AG04449 (cell line): ENCODE measurements around the gene STARD3.

Source experiments
- CTCF ChIA-PET: fragments of 350-600 bp; formaldehyde crosslinking; extraction: SDS; loops from one replicate; lab custom pipeline; 2021; ENCODE audit warnings: antibody characterized with exemption; lab: Yijun Ruan, JAX
- POLR2A ChIA-PET: fragments of 400-600, 350-600 bp; formaldehyde crosslinking; extraction: SDS; loops from one replicate; lab custom pipeline; 2020; ENCODE audit warnings: antibody characterized with exemption, inconsistent platforms; lab: Yijun Ruan, JAX
- DNase-seq: peaks from one replicate; pipeline ENCODE4 v3.0.0-alpha.2; 2010; ENCODE audit warnings: low read depth, low spot score
- H3K4me3 ChIP-seq: 2 replicates; pipeline ENCODE4 v1.5.1; 2011; ENCODE audit warnings: low read depth, mild to moderate bottlenecking, control low read depth, low read length
- TF ChIP-seq, protein P1 (sequence below): IDR thresholded peaks from one replicate; pipeline ENCODE4 v1.5.1; 2011; ENCODE audit warnings: mild to moderate bottlenecking, moderate library complexity, low read length, control low read depth, inconsistent platforms; ENCODE audit not compliant: insufficient read depth; ENCODE audit errors: missing control alignments

Gene STARD3

DNA sequence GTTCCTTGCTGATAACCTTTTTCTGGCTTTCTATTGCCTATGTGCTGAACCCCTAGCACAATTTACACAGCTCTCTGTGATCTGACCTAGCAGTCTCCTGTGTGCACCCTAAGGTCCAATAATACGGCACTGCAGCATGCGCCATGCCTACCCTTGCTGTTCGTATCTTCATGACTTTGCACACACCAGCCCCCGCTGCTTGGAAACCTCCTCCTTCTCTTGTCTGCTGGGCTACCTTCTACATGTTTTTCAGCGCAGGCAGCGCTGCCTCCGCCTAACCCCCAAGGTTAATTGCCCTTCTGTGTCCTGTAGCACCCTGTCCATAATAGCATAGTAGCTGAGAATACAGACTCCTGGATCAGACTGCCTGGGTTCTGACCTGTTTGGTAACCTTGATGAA is 1.4 kb downstream of the STARD3 start:
- ChIA-PET CTCF (interaction anchor here (0.9 to 28.8 kb wide), 11 partner anchors 9 to 92 kb away, joined by 3 to 822 read pairs (median 3); partner anchors contain the start of genes MIEN1 and PPP1R1B), POLR2A (no interaction called here)
- H3K4me3 ChIP-seq: peak overlapping the region; percentile 93
- DNase-seq: no peak
- TF ChIP-seq, protein P1, sequence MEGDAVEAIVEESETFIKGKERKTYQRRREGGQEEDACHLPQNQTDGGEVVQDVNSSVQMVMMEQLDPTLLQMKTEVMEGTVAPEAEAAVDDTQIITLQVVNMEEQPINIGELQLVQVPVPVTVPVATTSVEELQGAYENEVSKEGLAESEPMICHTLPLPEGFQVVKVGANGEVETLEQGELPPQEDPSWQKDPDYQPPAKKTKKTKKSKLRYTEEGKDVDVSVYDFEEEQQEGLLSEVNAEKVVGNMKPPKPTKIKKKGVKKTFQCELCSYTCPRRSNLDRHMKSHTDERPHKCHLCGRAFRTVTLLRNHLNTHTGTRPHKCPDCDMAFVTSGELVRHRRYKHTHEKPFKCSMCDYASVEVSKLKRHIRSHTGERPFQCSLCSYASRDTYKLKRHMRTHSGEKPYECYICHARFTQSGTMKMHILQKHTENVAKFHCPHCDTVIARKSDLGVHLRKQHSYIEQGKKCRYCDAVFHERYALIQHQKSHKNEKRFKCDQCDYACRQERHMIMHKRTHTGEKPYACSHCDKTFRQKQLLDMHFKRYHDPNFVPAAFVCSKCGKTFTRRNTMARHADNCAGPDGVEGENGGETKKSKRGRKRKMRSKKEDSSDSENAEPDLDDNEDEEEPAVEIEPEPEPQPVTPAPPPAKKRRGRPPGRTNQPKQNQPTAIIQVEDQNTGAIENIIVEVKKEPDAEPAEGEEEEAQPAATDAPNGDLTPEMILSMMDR: no peak

DNA sequence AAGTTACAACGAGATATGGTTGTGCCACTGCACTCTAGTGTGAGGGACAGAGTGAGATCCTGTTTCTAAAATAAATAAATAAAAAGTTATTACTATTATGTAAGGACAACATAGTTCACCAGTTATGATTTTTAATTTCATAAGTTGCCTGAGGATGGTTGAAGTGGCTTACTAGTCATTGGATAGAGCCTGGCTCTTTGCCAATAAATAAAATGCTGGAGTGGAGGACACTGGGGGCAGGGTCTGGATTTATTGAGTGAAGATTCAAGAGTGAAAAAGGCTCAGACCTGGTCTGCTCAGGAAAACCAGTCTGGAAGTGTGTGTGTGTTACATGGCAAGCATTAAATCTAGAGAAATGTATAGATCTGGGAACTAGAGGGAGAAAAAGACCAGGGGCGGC is 2.1 kb downstream of the STARD3 start:
- POLR2A ChIA-PET: no interaction called here
- TF ChIP-seq, protein P1: no peak
- no peak for DNase-seq
- H3K4me3 ChIP-seq: no peak overlapping the region
- CTCF ChIA-PET: interaction anchor here (0.9 to 28.8 kb wide), 7 partner anchors 13 to 91 kb away, joined by 3 to 822 read pairs (median 4); partner anchors contain the start of genes MIEN1 and PPP1R1B

DNA sequence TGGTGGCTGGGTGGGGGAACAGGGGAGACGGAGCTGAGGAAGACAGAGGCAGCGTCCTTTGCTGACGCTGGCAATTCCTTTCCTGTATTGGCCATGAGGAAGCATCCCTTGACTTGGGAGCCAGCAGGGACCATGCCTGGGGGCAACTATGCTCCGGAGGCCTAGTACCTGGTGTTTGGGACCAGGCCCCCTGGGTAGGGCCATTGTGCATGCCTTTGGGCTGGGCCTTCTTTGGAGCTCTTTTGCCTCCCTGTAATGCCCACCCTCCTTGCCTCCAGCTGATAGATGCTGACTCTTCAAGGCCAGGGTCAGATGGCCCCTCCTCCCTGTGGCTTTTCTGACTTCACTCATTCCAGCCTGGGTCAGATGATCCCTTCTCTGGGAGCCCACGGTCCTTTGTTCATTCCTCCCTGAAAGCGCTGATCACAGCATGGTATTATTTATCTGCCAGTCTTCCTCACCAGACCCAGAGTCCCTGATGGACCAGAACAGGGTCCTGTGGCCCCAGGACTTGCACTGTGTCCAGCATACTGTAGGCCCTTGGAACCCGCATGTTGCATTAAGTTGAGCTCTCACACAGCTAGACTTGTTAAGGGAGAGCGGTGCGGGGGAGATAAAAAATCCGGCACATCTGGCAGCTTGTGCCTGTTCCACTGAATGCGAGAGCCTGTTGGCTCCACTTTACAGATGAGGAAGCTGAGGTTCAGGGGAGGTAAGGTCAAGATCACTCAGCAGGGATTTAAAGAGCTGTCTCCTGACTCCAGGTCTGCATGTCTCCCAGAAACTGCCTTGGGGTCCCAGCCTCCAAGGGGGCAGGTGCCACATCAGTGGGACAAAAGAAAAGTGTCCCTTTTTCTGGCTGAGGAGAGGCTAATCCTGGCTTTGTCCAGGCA is 2.9 kb downstream of the STARD3 start:
- POLR2A ChIA-PET: no interaction called here
- no peak for DNase-seq
- CTCF ChIA-PET: interaction anchor here (1.1 to 28.8 kb wide), 5 partner anchors 13 to 90 kb away, joined by 3 to 822 read pairs (median 8); partner anchors contain the start of genes MIEN1 and PPP1R1B
- H3K4me3 ChIP-seq: no peak overlapping the region
- TF ChIP-seq, protein P1: no peak

DNA sequence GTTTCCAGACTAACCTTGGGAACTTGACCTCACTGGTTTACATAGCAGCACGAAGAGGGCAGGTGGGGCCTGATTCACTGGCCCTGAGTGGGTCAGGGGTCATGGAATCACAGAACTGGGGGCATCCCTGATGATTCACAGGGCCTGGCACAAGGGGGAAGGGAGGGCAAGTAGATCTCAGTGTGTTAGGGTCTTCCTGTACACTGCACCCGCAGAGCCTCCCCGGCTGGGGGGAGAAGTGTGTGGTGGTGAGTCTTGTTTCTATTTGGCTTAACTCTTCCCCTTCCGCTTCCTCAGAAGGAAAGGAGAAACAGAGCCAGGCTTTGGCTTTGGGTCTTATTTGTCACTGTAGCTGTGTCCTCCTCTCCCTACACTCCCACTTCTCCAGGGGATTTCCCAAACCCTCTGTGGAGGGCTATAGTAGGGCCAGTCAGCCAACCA is 3.7 kb downstream of the STARD3 start:
- H3K4me3 ChIP-seq: no peak overlapping the region
- CTCF ChIA-PET: interaction anchor here (1.1 to 28.8 kb wide), 4 partner anchors 12 to 89 kb away, joined by 4 to 822 read pairs (median 47); partner anchors contain the start of genes MIEN1 and PPP1R1B
- POLR2A ChIA-PET: no interaction called here
- DNase-seq: no peak
- TF ChIP-seq, protein P1: no peak

DNA sequence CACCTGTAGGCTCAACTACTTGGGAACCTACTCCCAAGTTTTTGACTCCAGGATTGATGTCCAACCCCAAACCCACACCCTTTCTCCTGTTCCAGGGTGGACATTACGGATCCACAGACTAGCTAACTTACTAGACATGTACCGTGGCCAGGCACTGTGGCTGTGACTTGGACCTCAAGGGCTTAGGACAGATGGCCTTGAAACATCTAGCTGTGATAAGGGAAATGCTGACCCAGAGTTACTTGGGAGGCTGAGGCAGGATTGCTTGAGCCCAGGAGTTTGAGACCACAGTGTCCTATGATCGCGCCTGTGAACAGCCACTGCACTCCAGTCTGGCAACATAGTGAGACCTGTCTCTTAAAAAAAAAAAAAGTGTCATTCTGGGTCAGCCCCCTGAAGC is 4.2 kb downstream of the STARD3 start:
- TF ChIP-seq, protein P1: no peak
- ChIA-PET CTCF (interaction anchor here (0.7 to 28.8 kb wide), 3 partner anchors 11 to 118 kb away, joined by 3 to 822 read pairs (median 86); partner anchors contain the start of gene PPP1R1B), POLR2A (no interaction called here)
- DNase-seq: no peak
- no peak overlapping the region for H3K4me3 ChIP-seq

DNA sequence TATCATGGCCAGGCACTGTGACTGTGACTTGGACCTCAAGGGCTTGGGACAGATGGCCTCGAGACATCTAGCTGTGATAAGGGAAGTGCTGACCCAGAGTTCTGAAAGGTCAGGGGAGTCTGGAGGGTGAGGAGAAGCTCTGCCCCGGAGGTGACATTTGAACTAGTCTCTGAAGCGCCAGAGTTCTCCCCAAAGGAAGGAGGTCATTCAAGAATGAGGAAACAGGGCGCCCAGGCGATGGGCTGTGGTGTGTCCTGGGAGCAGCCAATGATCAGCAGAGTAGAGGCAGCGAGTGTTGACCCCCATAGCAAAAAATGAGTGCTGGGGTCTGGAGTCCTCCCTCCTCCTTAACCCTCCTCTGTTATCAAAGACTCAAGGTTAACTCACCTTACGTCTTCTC is 4.9 kb downstream of the STARD3 start:
- no peak for DNase-seq
- CTCF ChIA-PET: interaction anchor here (0.7 to 28.8 kb wide), 3 partner anchors 10 to 119 kb away, joined by 3 to 822 read pairs (median 86); partner anchors contain the start of gene PPP1R1B
- POLR2A ChIA-PET: no interaction called here

More for the DNA sequence above, 4.9 kb downstream of the STARD3 start:
- H3K4me3 ChIP-seq: no peak overlapping the region
- TF ChIP-seq, protein P1: no peak
